Kidney tubule cell (primary cell): Measurements from ENCODE around the gene KHDRBS1.
"Not testable (repeated sequence)": the region's sequence is repeated elsewhere in the genome, so short reads cannot be mapped to it uniquely, and the experiment has no call there.

Source experiments
- DNase-seq: peaks from one replicate; pipeline ENCODE4 v3.0.0-alpha.2; 2018; ENCODE audit warnings: low spot score

KHDRBS1 gene

DNA sequence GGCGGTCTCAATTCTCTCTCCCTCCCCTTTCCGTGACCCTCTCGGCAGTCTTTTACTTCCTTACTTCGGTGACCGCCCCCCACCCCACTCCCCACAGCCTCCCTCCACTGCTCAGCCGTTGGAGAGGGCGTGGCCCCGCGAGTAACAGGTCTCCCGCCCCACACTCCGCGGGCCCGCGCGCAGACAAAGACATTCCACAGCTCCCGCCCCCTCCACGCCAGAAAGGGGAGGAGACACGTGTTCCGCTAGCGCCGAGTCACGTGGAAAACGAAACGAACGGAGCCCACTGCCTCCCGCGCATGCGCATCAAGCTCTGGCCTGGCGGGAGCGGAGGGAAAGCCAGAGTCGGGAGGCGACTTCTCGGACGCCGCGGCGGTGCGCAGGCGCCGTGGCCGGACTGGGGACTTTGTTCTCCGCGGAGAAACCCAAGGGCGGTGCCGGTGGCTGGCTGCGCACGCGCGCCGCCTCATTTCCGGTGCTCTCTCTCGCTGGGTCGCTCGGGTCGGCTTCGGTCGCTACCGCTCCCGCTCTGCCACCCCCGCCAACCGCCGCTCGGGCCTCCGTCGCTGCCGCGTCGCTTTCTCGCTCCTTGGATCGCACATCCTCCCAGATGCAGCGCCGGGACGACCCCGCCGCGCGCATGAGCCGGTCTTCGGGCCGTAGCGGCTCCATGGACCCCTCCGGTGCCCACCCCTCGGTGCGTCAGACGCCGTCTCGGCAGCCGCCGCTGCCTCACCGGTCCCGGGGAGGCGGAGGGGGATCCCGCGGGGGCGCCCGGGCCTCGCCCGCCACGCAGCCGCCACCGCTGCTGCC lies at the start of gene KHDRBS1:
Gene KHDRBS1, plus strand, starts transcription at position 483 of the 813 bp plus-strand sequence. Its CDS starts 128 bp downstream, at position 611.
- peak; percentile 99 for DNase-seq

DNA sequence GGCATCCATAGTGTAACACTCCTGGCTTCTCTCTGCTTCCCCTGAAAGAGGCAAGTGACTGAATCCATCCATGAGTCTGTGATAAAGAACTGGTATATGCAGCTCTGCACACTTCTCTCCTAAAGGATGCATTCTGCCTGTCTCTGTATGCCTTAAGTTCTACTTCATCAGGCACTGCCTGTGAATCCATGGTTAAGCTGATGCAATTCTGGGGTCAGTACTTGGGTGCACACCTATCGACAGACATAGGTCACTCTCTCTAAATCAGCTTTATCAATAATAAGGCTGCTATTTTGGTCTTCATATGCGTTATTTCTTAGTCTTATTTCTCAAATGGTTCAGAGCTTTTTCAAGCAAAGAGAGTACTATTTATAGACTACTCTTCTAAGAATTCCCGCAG lies 42.8 kb upstream of the KHDRBS1 start:
- no peak for DNase-seq

DNA sequence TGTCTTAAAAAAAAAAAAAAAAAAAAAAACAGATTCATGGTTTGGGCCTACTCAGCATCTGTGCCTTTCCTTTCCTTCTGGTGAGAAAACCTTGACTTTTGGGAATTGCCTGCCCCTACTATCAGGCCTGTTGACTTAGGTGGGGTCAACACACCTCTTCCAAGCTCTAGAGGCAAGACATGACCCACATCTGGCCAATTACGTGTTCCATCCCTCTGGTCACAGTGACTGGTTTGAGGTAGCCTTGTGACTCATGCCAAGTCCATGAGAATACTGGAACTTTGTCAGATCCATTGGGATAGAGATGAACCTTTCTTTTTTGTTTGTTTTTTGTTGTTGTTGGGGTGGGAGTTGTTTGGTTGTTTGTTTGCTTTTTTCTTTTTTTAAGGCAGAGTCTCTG lies 37.3 kb upstream of the KHDRBS1 start:
- peak; percentile 53 for DNase-seq

DNA sequence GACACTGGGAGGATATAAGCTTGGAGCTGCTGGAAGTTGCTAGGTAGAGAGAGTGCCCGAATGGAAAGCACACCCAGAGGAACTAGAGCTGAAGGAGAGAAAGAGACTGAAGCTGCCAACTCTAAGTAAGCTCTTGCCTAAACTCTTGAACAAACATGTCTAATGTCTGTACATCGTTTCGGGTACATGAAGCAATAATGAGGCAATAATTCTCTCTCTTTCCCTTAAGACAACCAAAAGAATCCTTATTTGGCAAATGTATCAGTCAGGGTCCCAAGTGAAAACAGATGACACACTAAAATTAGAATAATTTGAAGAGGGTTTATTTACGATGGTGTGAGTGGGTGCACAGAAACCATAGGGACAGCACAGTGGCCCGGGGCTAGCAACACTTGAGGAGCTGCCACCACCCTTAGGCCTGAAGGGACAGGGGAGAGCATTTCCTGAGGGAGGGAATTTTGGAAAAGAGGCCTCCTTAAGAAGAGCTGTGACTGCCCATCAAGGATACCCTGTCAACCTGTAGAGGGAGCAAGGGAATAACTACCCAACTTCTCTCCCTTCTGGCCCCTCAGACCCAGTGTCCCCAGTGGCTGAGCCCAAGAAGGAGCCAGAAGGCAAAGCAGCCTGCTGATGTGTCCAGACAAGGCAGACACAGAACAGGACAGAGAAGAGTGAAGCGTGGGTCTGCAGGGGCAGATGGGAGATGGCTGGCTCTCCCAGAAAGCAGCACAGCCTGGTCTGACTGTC lies 36.1 kb upstream of the KHDRBS1 start:
- DNase-seq, result no peak

DNA sequence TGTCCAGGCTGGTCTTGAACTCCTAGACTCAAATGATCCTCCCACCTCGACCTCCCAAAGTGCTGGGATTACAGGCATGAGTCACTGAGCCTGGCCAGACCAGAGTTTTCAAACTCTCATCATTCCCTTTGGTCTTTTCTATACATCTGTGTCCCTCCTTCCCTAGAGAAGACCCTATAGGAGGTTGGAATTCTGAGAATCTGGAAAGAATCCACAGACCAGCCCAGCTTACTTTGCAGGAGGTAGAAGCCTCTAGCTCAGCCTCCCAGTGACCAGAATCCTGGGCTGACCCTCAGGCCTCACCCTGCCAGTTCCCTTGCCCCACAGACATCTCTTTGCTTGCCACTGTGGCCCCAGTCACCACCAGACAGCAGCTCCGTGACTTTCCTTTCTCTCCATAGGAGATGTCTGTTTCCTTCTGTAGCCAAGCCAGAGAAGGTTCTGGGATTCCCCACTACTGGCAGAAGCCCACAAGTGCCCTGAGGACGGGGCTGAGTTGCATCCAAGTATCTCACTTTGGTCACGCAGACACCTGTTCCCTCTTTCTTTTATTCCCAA lies 34.7 kb upstream of the KHDRBS1 start:
- DNase-seq, result no peak

GRCh38 chr1:31980835-31981455 lies 32.7 kb upstream of the KHDRBS1 start:
- DNase-seq, result no peak

GRCh38 chr1:31981456-31981839 lies 32.2 kb upstream of the KHDRBS1 start:
- DNase-seq, result no peak

DNA sequence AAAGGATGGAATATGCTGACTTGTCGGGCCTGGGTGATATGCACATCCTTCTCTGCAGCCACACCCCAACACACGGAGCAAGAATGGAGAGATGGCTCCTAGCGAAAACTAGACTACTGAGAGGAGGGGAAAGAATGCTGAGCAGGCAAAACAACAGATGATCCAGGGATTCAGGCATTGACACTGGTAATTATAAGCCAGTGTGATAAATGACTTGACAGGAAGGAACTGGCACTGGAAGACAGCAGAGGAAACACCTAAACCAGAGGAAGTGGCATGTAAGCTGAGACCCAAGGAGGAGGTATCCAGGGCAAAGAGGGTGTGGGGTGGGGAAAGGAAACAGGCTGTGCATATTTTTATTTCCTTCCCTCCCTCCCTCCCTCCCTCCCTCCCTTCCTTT lies 31.7 kb upstream of the KHDRBS1 start:
- peak; percentile 55 for DNase-seq

GRCh38 chr1:31984419-31985347 lies 29.0 kb upstream of the KHDRBS1 start:
- DNase-seq, result no peak

DNA sequence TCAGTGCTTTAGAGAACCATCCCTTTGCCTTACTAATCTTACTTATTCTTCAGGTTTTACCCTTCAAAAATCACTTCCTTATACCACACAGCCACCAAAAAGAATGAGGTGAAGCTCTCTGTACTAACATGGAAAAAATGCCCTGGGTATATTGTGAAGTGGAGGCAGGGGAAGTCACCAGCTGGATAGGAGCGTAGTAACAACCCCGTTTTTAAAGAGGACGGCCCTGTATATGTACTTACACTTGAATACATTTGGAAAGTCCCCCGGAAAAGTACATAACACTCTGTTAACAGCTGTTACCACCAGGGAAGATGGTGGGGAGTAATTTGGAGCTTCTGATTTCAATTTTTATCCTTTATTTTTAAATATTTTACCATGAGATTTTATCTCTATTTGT lies 28.2 kb upstream of the KHDRBS1 start:
- DNase-seq, result no peak

GRCh38 chr1:31987135-31987619 lies 26.5 kb upstream of the KHDRBS1 start:
- DNase-seq, result no peak

- no peak for DNase-seq
Measured at GRCh38 chr1:31989964-31990363, 23.7 kb upstream of the KHDRBS1 start.

GRCh38 chr1:31991182-31991581 lies 22.5 kb upstream of the KHDRBS1 start:
- DNase-seq, result no peak

DNA sequence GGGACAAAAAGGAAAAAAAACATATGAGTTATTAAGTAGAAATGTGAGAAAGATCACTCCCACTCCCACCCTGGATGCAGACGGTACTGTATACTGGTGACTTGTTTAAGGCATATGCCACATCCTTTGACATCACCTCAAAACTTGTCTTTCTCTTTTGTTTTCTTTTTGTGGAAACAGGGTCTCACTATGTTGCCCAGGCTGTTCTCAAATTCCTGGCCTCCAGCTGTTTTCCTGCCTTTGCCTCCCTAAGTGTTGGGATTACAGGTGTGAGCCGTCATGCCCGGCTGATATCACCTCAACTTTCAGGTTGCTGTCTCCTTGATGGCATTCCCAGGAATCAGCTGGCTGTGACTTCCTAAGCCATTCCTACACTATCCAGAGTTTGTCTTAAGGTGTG lies 18.4 kb upstream of the KHDRBS1 start:
- DNase-seq, result peak; percentile 47

- not testable (repeated sequence) for DNase-seq
Measured at GRCh38 chr1:31996121-31996520, 17.5 kb upstream of the KHDRBS1 start.

DNA sequence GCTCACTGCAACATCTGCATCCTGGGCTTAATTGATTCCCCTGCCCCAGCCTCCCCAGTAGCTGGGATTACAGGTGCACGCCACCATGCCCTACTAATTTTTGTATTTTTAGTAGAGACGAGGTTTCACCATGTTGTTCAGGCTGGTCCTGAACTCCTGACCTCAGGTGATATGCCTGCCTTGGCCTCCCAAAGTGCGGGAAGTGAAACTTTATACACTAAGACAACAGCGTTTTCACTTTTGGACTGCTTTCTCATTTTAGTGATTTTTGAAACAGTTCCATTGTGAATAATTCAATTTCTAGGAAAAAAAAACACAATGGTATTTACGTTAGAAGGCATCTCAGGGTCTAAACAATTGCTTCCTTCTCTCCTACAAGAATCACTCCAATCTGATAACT lies 11.8 kb upstream of the KHDRBS1 start:
- no peak for DNase-seq

DNA sequence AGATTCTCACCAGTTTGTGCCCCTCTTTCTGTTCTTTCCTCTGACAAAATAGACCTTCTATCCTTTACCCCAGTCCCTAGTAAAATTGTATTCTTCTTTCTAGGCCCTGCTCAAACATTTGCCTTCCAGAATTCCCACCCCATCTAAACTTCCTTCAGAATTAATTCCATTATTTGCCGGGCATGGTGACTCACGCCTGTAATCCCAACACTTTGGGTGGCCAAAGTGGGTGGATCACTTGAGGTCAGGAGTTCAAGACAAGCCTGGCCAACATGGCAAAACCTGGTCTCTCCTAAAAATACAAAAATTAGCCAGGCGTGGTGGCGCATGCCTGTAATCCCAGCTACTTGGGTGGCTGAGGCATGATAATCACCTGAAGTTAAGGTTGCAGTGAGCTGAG lies 11.4 kb upstream of the KHDRBS1 start:
- DNase-seq, result not testable (repeated sequence)

GRCh38 chr1:32005522-32005921 lies 8.1 kb upstream of the KHDRBS1 start:
- DNase-seq, result no peak

- DNase-seq, result no peak
Measured at GRCh38 chr1:32007591-32007940, 6.1 kb upstream of the KHDRBS1 start.

GRCh38 chr1:32010246-32010645 lies 3.4 kb upstream of the KHDRBS1 start:
- no peak for DNase-seq

GRCh38 chr1:32012709-32013385 lies 821 bp upstream of the KHDRBS1 start:
- DNase-seq, result no peak
